ENCODE results near the gene SLC16A14. TPM values are rescaled to one million over a fixed set of nuclear protein-coding genes. Genes with fewer than 3 reads are reported as not detected.

Gene SLC16A14
- polyA plus RNA-seq, 1 of the 3 experiments (the other 2 are of a cell fraction): 0.90 TPM

DNA sequence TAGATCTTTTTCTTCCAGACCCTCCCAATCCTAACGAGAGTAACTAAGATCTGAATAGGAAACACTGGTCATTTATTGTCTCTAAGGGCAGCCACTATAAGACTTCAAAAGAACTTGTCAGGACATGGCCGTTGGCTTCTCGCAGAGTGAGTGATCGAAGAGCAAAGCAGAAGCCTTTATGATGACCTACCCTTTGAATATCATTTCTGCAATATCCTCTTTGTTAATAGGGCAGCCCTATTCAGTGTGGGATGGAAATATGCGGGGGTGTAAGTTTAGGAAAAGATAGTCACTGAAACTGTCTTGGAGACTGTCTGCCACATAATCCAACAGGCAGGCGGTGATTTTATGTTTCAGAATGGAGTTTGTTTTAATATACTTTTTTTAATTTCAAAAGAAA, 75.5 kb downstream of the SLC16A14 start:
- CTCF ChIA-PET: no interaction called here
- TF ChIP-seq RAD21 (IDR thresholded peaks at IDR 0.05; ENCODE audit: low read length): no peak
- POLR2A ChIA-PET: no interaction called here
- Histone ChIP-seq H3K9ac (no peak overlapping the region), H3K27ac (ENCODE audit: low read depth in 2 of 2, low read length in 1 of 2) (no peak overlapping the region), H3K27me3 (ENCODE audit: insufficient read depth) (no peaks in the 10 kb centered on the region), H3K4me1 (ENCODE audit: control insufficient read depth in 1 of 2, insufficient read depth in 2 of 2, low read depth in 1 of 2, low read length in 1 of 2) (peaks cover 0 to 3% of the 10 kb centered on the region in 2 experiments; a peak in 2 of 4 replicates), H4K20me1 (ENCODE audit: insufficient read depth) (no peaks in the 10 kb centered on the region), H2AFZ (ENCODE audit: low read depth) (no peak overlapping the region), H3K79me2 (ENCODE audit: insufficient read depth) (no peaks in the 10 kb centered on the region), H3K9me3 (no peaks in the 10 kb centered on the region), H3K4me3 (ENCODE audit: low read depth in 2 of 2, low read length in 1 of 2) (no peak overlapping the region), H3F3A (replicated peaks; ENCODE audit: insufficient read depth) (no peaks in the 10 kb centered on the region), H3K9me2 (no peaks in the 10 kb centered on the region), H3K36me3 (replicated peaks in 1 of 2; ENCODE audit: control insufficient read depth in 1 of 2, insufficient read depth in 2 of 2, low read length in 1 of 2) (peaks cover 0 to 3% of the 10 kb centered on the region in 2 experiments), H3K4me2 (no peak overlapping the region)
- no peak for DNase-seq
- WGBS (ENCODE audit: low lambda C conversion rate): 91% methylated on average over 6 of the region's 6 CpGs

Small RNA genes lying within 50 kb of the gene (small RNA-seq; reads per million reads assigned to genes)
- 0 reads per million in 7 experiments for gene RNY4P19

Other genes starting within 250 kb of the SLC16A14 start
- 30.3 and 47.5 TPM in 2 replicates for gene TRIP12, start 146.9 kb downstream of the SLC16A14 start, polyA plus RNA-seq (2012; rRNA removed)
- 3.9 and 5.7 TPM in 2 replicates for gene FBXO36, start 146.4 kb downstream of the SLC16A14 start, polyA plus RNA-seq (2012; rRNA removed)
- gene SP110, start 151.1 kb upstream of the SLC16A14 start, polyA plus RNA-seq (2012; rRNA removed): 7.0 and 10.4 TPM in 2 replicates
- 0.71 and 0.75 TPM in 2 replicates for gene SP140, start 156.8 kb upstream of the SLC16A14 start, polyA plus RNA-seq (2012; rRNA removed)

Data from SK-N-SH (cell line).